ENCODE measurements around the gene SCAI.
A peak's percentile ranks its signal among the peaks of the same experiment; 100 is the strongest.

The SCAI gene

DNA sequence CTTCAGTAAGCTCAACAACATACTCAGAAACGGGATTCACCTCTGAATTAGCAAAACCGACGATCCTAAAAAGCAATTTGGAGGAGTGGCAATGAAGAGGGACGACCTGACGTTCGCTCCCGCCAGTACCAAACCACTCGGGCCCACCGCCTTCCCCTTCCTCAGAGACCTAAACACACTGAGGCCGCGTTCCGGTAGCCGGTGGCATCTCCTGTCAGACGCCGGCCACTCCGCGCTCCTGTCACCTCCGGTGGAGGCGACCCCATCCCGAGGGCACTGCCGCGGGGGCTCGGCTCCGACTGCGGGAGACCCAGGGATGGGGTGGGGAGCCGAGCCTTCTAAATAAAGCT, 45.7 kb upstream of the SCAI start:
- H3K9me3 ChIP-seq (ENCODE audit: control insufficient read depth, insufficient read depth, low read depth, low read length), result no peaks in the 10 kb centered on the region
- CTCF ChIA-PET, result interaction anchor here (0.6 kb wide), 1 partner anchor 9 kb away, joined by 3 read pairs; no protein-coding TSS in a partner anchor
- H3K36me3 ChIP-seq (ENCODE audit: control insufficient read depth in 2 of 2, insufficient read depth in 1 of 2, low read length in 2 of 2), result peaks cover 0 to 2% of the 10 kb centered on the region in 2 experiments; a peak in 2 of 3 replicates
- H3K27ac ChIP-seq (ENCODE audit: extremely low read depth, low read depth, low read length), result peak overlapping the region; percentile 70
- H3K4me3 ChIP-seq (ENCODE audit: low read depth, low read length), result peak overlapping the region; percentile 98
- POLR2A ChIA-PET, result interaction anchor here (0.5 to 1.6 kb wide), 2 partner anchors 46 to 52 kb away, joined by 3 to 5 read pairs; partner anchors contain the start of gene HSPA5
- H3K4me1 ChIP-seq (ENCODE audit: control insufficient read depth, insufficient read depth, low read length), result no peaks in the 10 kb centered on the region; the same call in 1 of the 2 replicates
- TF ChIP-seq ZNF184 (tag by site-specific recombination; IDR thresholded peaks at IDR 0.05) (no peak), ZNF600 (tag by site-specific recombination; IDR thresholded peaks at IDR 0.05) (no peak), ZNF626 (tag by site-specific recombination; IDR thresholded peaks at IDR 0.05) (no peak), ZNF366 (tag by site-specific recombination; conservative IDR thresholded peaks at IDR 0.05) (no peak), ZBTB7A (tag by site-specific recombination; IDR thresholded peaks at IDR 0.05; ENCODE audit: low read depth) (no peak), GLI2 (tag by site-specific recombination; IDR thresholded peaks at IDR 0.05; ENCODE audit: borderline replicate concordance, low read depth) (no peak), ZNF544 (tag by site-specific recombination; IDR thresholded peaks at IDR 0.05) (no peak), ZNF146 (tag by site-specific recombination; IDR thresholded peaks at IDR 0.05) (no peak), SP7 (tag by site-specific recombination; IDR thresholded peaks at IDR 0.05) (no peak), MYNN (tag by site-specific recombination; IDR thresholded peaks at IDR 0.05; ENCODE audit: borderline replicate concordance) (no peak), ZFP3 (tag by site-specific recombination; IDR thresholded peaks at IDR 0.05; ENCODE audit: low read depth) (no peak)
- TF ChIP-seq, protein P1, sequence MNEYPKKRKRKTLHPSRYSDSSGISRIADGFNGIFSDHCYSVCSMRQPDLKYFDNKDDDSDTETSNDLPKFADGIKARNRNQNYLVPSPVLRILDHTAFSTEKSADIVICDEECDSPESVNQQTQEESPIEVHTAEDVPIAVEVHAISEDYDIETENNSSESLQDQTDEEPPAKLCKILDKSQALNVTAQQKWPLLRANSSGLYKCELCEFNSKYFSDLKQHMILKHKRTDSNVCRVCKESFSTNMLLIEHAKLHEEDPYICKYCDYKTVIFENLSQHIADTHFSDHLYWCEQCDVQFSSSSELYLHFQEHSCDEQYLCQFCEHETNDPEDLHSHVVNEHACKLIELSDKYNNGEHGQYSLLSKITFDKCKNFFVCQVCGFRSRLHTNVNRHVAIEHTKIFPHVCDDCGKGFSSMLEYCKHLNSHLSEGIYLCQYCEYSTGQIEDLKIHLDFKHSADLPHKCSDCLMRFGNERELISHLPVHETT (tag by site-specific recombination; IDR thresholded peaks at IDR 0.05), result no peak
- TF ChIP-seq, protein P2, sequence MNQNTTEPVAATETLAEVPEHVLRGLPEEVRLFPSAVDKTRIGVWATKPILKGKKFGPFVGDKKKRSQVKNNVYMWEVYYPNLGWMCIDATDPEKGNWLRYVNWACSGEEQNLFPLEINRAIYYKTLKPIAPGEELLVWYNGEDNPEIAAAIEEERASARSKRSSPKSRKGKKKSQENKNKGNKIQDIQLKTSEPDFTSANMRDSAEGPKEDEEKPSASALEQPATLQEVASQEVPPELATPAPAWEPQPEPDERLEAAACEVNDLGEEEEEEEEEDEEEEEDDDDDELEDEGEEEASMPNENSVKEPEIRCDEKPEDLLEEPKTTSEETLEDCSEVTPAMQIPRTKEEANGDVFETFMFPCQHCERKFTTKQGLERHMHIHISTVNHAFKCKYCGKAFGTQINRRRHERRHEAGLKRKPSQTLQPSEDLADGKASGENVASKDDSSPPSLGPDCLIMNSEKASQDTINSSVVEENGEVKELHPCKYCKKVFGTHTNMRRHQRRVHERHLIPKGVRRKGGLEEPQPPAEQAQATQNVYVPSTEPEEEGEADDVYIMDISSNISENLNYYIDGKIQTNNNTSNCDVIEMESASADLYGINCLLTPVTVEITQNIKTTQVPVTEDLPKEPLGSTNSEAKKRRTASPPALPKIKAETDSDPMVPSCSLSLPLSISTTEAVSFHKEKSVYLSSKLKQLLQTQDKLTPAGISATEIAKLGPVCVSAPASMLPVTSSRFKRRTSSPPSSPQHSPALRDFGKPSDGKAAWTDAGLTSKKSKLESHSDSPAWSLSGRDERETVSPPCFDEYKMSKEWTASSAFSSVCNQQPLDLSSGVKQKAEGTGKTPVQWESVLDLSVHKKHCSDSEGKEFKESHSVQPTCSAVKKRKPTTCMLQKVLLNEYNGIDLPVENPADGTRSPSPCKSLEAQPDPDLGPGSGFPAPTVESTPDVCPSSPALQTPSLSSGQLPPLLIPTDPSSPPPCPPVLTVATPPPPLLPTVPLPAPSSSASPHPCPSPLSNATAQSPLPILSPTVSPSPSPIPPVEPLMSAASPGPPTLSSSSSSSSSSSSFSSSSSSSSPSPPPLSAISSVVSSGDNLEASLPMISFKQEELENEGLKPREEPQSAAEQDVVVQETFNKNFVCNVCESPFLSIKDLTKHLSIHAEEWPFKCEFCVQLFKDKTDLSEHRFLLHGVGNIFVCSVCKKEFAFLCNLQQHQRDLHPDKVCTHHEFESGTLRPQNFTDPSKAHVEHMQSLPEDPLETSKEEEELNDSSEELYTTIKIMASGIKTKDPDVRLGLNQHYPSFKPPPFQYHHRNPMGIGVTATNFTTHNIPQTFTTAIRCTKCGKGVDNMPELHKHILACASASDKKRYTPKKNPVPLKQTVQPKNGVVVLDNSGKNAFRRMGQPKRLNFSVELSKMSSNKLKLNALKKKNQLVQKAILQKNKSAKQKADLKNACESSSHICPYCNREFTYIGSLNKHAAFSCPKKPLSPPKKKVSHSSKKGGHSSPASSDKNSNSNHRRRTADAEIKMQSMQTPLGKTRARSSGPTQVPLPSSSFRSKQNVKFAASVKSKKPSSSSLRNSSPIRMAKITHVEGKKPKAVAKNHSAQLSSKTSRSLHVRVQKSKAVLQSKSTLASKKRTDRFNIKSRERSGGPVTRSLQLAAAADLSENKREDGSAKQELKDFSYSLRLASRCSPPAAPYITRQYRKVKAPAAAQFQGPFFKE (tag by site-specific recombination; IDR thresholded peaks at IDR 0.05; ENCODE audit: borderline replicate concordance), result no peak

DNA sequence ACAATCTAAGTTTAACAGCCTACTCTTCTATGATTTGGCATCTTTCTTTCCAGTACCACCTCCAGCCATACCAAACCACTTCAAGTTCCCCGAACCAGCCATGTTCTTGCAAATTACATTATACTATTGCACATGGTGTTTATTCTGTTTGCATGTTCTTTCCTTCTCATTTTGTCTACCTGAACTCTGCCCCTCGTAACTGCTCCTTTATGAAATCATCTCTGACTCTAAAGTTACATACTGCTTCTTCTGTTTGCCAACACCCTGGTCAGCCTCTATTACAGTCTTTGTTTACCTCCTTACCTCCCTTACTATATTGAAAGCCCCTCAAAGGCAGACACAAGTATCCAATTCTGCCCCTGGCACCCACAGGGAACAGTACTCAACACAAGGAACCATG, 40.2 kb upstream of the SCAI start:
- Histone ChIP-seq H3K4me1 (ENCODE audit: control insufficient read depth, insufficient read depth, low read length) (0 out of 2 replicates have a peak, but pooled peaks cover 4% of the 10 kb centered on the region), H3K27ac (ENCODE audit: extremely low read depth, low read depth, low read length) (no peak overlapping the region), H3K4me3 (ENCODE audit: low read depth, low read length) (no peak overlapping the region), H3K36me3 (ENCODE audit: control insufficient read depth in 2 of 2, insufficient read depth in 1 of 2, low read length in 2 of 2) (peaks cover 0 to 5% of the 10 kb centered on the region in 2 experiments; a peak in 2 of 3 replicates), H3K9me3 (ENCODE audit: control insufficient read depth, insufficient read depth, low read depth, low read length) (no peaks in the 10 kb centered on the region)
- CTCF ChIA-PET, result interaction anchor here (0.6 kb wide), 1 partner anchor 316 kb away, joined by 3 read pairs; no protein-coding TSS in a partner anchor
- POLR2A ChIA-PET, result no interaction called here
- TF ChIP-seq ZNF768 (tag by site-specific recombination; IDR thresholded peaks at IDR 0.05) (no peak), ZBTB8A (tag by site-specific recombination; IDR thresholded peaks at IDR 0.05) (no peak), ZFP37 (tag by site-specific recombination; IDR thresholded peaks at IDR 0.05) (no peak), ZNF16 (tag by site-specific recombination; IDR thresholded peaks at IDR 0.05; ENCODE audit: low read depth) (no peak), MZF1 (tag by site-specific recombination; IDR thresholded peaks at IDR 0.05; ENCODE audit: borderline replicate concordance) (no peak), ZNF350 (tag by site-specific recombination; IDR thresholded peaks at IDR 0.05) (no peak), ZNF558 (tag by site-specific recombination; IDR thresholded peaks at IDR 0.05) (no peak), ZNF10 (tag by site-specific recombination; IDR thresholded peaks at IDR 0.05) (no peak), ZNF555 (tag by site-specific recombination; conservative IDR thresholded peaks at IDR 0.05) (no peak), ZBTB1 (tag by site-specific recombination; IDR thresholded peaks at IDR 0.05) (no peak), ZNF624 (tag by site-specific recombination; IDR thresholded peaks at IDR 0.05) (no peak)
- TF ChIP-seq, protein P3, sequence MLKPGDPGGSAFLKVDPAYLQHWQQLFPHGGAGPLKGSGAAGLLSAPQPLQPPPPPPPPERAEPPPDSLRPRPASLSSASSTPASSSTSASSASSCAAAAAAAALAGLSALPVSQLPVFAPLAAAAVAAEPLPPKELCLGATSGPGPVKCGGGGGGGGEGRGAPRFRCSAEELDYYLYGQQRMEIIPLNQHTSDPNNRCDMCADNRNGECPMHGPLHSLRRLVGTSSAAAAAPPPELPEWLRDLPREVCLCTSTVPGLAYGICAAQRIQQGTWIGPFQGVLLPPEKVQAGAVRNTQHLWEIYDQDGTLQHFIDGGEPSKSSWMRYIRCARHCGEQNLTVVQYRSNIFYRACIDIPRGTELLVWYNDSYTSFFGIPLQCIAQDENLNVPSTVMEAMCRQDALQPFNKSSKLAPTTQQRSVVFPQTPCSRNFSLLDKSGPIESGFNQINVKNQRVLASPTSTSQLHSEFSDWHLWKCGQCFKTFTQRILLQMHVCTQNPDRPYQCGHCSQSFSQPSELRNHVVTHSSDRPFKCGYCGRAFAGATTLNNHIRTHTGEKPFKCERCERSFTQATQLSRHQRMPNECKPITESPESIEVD (tag by site-specific recombination; IDR thresholded peaks at IDR 0.05), result no peak
- TF ChIP-seq, protein P4, sequence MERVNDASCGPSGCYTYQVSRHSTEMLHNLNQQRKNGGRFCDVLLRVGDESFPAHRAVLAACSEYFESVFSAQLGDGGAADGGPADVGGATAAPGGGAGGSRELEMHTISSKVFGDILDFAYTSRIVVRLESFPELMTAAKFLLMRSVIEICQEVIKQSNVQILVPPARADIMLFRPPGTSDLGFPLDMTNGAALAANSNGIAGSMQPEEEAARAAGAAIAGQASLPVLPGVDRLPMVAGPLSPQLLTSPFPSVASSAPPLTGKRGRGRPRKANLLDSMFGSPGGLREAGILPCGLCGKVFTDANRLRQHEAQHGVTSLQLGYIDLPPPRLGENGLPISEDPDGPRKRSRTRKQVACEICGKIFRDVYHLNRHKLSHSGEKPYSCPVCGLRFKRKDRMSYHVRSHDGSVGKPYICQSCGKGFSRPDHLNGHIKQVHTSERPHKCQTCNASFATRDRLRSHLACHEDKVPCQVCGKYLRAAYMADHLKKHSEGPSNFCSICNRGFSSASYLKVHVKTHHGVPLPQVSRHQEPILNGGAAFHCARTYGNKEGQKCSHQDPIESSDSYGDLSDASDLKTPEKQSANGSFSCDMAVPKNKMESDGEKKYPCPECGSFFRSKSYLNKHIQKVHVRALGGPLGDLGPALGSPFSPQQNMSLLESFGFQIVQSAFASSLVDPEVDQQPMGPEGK (tag by site-specific recombination; IDR thresholded peaks at IDR 0.05), result no peak
